HepG2 (cell line): ENCODE results near the gene RSBN1. TPM values are rescaled to one million over a fixed set of nuclear protein-coding genes. Genes with fewer than 3 reads are reported as not detected.

Experiments used
- AKAP8 ChIP-seq: sonication (generic); formaldehyde crosslinking; IDR thresholded peaks from 2 replicates; pipeline ENCODE4 v1.5.1; 2020; ENCODE audit warnings: mild to moderate bottlenecking, missing genetic modification reagents
- FOXP1 ChIP-seq, 2 experiments: fragments of 450-650 bp in 1 of 2; IDR thresholded peaks; 2 replicates each; pipeline ENCODE4 v1.6.1; 2017 to 2018; ENCODE audit warnings: antibody characterized with exemption in 1 of 2
- HBP1 ChIP-seq: IDR thresholded peaks from 2 replicates; pipeline ENCODE4 v1.6.1; 2016; ENCODE audit warnings: low read depth, control low read depth
- MED8 ChIP-seq: sonication (generic); formaldehyde crosslinking; IDR thresholded peaks from 2 replicates; pipeline ENCODE4 v1.8.1; 2023; ENCODE audit warnings: mild to moderate bottlenecking, missing genetic modification reagents; ENCODE audit not compliant: insufficient replicate concordance
- NR3C1 ChIP-seq: sonication (generic); formaldehyde crosslinking; IDR thresholded peaks from 2 replicates; pipeline ENCODE4 v1.4.0; 2020; ENCODE audit warnings: missing genetic modification reagents
- RARG ChIP-seq: sonication (generic); formaldehyde crosslinking; IDR thresholded peaks from 2 replicates; pipeline ENCODE4 v1.4.0; 2020; ENCODE audit warnings: low read depth, mild to moderate bottlenecking, missing genetic modification reagents
- SNAI1 ChIP-seq: sonication (generic); formaldehyde crosslinking; IDR thresholded peaks from 2 replicates; pipeline ENCODE4 v1.5.0; 2020; ENCODE audit warnings: mild to moderate bottlenecking, missing genetic modification reagents, borderline replicate concordance
- TAF15 ChIP-seq: fragments of 200-400 bp; formaldehyde crosslinking; IDR thresholded peaks from one replicate; pipeline ENCODE4 v1.6.1; 2018; ENCODE audit warnings: mild to moderate bottlenecking, low read depth, low read length; ENCODE audit not compliant: poor library complexity, severe bottlenecking
- TRAFD1 ChIP-seq: sonication (generic); formaldehyde crosslinking; IDR thresholded peaks from 2 replicates; pipeline ENCODE4 v1.5.1; 2020; ENCODE audit warnings: missing genetic modification reagents, mild to moderate bottlenecking, borderline replicate concordance
- ZBTB4 ChIP-seq: sonication (generic); formaldehyde crosslinking; IDR thresholded peaks from 2 replicates; pipeline ENCODE4 v1.4.0; 2020; ENCODE audit warnings: missing genetic modification reagents, mild to moderate bottlenecking, borderline replicate concordance
- ZFP62 ChIP-seq: sonication (generic); formaldehyde crosslinking; IDR thresholded peaks from 2 replicates; pipeline ENCODE4 v1.4.0; 2020; ENCODE audit warnings: missing genetic modification reagents
- ZNF430 ChIP-seq: sonication (generic); formaldehyde crosslinking; IDR thresholded peaks from 2 replicates; pipeline ENCODE4 v1.9.0; 2021; ENCODE audit warnings: mild to moderate bottlenecking, missing genetic modification reagents
- ZNF44 ChIP-seq: sonication (generic); formaldehyde crosslinking; IDR thresholded peaks from 2 replicates; pipeline ENCODE4 v1.5.1; 2020; ENCODE audit warnings: mild to moderate bottlenecking, missing genetic modification reagents
- ZNF629 ChIP-seq: sonication (generic); formaldehyde crosslinking; conservative IDR thresholded peaks from 2 replicates; pipeline ENCODE4 v1.5.0; 2020; ENCODE audit warnings: missing genetic modification reagents
- ZNF720 ChIP-seq: sonication (generic); formaldehyde crosslinking; IDR thresholded peaks from 2 replicates; pipeline ENCODE4 v1.4.0; 2020; ENCODE audit warnings: missing genetic modification reagents
- ZNF761 ChIP-seq: sonication (generic); formaldehyde crosslinking; conservative IDR thresholded peaks from 2 replicates; pipeline ENCODE4 v1.4.0; 2020; ENCODE audit warnings: mild to moderate bottlenecking, missing genetic modification reagents
- polyA plus RNA-seq, 8 experiments: library from polyadenylated mRNA; depleted of rRNA in 3 of 8; stranded (reverse) in 7 of 8; unstranded in 1 of 8; fragments of >200 nt; fragmentation: Illumina TruSeq in 4 of 8; extraction: Trizol in 4 of 8; gene quantifications; 2 replicates each; pipeline versions ENCODE4 v1.2.1 to v1.2.3, GENCODE V29; 2011 to 2016; ENCODE audit warnings: low read depth in 4 of 8, missing spikeins in 1 of 8, mixed read lengths in 1 of 8; ENCODE audit not compliant: insufficient read depth in 1 of 8
- total RNA-seq, 5 experiments: library from RNA; depleted of rRNA; stranded (reverse); fragments of >200 nt; fragmentation: Illumina TruSeq; extraction: Trizol; gene quantifications; 2 replicates each; pipeline ENCODE4 v1.2.3, GENCODE V29; 2016; ENCODE audit warnings: low read depth in 1 of 5
- TF ChIP-seq, protein P1 (sequence below), 2 experiments: sonication (generic) in 1 of 2; formaldehyde crosslinking in 1 of 2; IDR thresholded peaks; 2 replicates each; pipeline versions ENCODE4 v1.4.0 to v1.6.1; 2018 to 2020; ENCODE audit warnings: missing genetic modification reagents in 2 of 2, borderline replicate concordance in 1 of 2, low read depth in 1 of 2, mild to moderate bottlenecking in 1 of 2, missing biosample characterization in 1 of 2
- TF ChIP-seq, protein P2 (sequence below): sonication (generic); formaldehyde crosslinking; conservative IDR thresholded peaks from 2 replicates; pipeline ENCODE4 v1.4.0; 2020; ENCODE audit warnings: missing genetic modification reagents

The RSBN1 gene
- total and polyA plus RNA-seq, 2 of the 13 experiments (the other 11 are each of a cell fraction or from before 2014, with no cell fraction given): 8.3 to 10.4 TPM

DNA sequence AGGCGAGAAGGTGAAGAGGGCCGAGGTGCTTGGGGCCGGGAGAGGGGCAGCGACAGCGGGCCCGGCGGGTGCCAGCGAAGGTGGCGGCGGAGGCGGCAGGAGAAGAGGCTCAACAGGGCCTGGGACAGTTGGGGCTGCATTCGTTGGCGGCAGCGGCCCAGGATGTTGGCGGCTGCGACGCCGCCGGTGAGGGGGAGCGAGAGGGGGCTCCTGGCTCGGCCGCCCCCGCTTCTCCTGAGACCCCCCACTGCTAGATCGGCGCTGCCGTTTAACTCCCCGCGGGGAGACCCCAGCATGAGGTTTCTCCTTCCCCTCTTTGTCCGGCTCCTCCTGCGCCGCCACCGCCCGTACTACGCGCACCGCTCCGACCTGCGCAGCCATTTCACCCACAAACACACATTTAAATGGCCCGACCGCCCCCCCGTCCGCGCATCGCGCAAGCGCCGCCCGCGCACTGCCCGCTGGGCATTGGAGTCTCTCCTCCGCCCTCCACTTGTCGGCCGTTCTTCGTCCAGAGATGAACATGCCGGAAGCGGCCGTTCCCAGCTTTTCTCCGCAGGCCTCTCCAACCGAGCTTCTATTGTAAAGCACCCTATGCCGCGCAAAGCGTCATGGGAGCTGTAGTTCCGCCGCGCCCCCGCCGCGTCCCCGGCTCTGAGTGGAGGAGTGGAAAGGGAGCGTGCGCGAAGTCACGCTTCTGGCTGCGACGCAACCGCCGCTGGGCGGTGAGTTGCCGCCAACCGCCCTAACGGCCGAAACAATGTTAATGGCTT is at the start of gene RSBN1 (continued):
- TF ChIP-seq TAF15 (peak; percentile 74), SNAI1 (no peak), AKAP8 (no peak), MED8 (CRISPR knock-in tag) (no peak), RARG (CRISPR knock-in tag) (no peak), ZNF629 (CRISPR knock-in tag) (0 out of 2 replicates have a peak, but pooled peaks have one; percentile 14), ZNF761 (CRISPR knock-in tag) (no peak), NR3C1 (CRISPR knock-in tag) (no peak), HBP1 (peak; percentile 58), TRAFD1 (CRISPR knock-in tag) (0 out of 2 replicates have a peak, but pooled peaks have one; percentile 10), ZNF720 (no peak), ZFP62 (CRISPR knock-in tag) (no peak), ZBTB4 (CRISPR knock-in tag) (peak; percentile 76), FOXP1 (IDR thresholded peaks at IDR 0.05) (no peak), FOXP1 (CRISPR knock-in tag; IDR thresholded peaks at IDR 0.05) (no peak), ZNF430 (peak; percentile 88), ZNF44 (no peak)
- TF ChIP-seq, protein P1, sequence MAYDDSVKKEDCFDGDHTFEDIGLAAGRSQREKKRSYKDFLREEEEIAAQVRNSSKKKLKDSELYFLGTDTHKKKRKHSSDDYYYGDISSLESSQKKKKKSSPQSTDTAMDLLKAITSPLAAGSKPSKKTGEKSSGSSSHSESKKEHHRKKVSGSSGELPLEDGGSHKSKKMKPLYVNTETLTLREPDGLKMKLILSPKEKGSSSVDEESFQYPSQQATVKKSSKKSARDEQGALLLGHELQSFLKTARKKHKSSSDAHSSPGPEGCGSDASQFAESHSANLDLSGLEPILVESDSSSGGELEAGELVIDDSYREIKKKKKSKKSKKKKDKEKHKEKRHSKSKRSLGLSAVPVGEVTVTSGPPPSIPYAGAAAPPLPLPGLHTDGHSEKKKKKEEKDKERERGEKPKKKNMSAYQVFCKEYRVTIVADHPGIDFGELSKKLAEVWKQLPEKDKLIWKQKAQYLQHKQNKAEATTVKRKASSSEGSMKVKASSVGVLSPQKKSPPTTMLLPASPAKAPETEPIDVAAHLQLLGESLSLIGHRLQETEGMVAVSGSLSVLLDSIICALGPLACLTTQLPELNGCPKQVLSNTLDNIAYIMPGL (CRISPR knock-in tag; IDR thresholded peaks at IDR 0.05; ENCODE audit: borderline replicate concordance in 1 of 2, low read depth in 1 of 2): peak; percentile 7 to 20; a peak in 3 of 4 replicates
- TF ChIP-seq, protein P2, sequence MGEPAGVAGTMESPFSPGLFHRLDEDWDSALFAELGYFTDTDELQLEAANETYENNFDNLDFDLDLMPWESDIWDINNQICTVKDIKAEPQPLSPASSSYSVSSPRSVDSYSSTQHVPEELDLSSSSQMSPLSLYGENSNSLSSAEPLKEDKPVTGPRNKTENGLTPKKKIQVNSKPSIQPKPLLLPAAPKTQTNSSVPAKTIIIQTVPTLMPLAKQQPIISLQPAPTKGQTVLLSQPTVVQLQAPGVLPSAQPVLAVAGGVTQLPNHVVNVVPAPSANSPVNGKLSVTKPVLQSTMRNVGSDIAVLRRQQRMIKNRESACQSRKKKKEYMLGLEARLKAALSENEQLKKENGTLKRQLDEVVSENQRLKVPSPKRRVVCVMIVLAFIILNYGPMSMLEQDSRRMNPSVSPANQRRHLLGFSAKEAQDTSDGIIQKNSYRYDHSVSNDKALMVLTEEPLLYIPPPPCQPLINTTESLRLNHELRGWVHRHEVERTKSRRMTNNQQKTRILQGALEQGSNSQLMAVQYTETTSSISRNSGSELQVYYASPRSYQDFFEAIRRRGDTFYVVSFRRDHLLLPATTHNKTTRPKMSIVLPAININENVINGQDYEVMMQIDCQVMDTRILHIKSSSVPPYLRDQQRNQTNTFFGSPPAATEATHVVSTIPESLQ (CRISPR knock-in tag): no peak
